Stomach (tissue), 4 donors: ENCODE results near the gene DCAKD.

Experiments used
- CTCF ChIP-seq, 7 experiments: fragments of 450-650 bp in 4 of 7; fragments of 200-600 bp in 3 of 7; sonication (generic) in 3 of 7; IDR thresholded peaks; one replicate each; pipeline ENCODE4 v1.5.1; 2016 to 2019; ENCODE audit warnings: antibody characterized with exemption in 7 of 7, control low read depth in 2 of 7, mild to moderate bottlenecking in 1 of 7
- EP300 ChIP-seq: sonication (generic); formaldehyde crosslinking; IDR thresholded peaks from one replicate; pipeline ENCODE4 v1.6.1; 2017; ENCODE audit warnings: antibody characterized with exemption
- POLR2A ChIP-seq, 4 donors: fragments of 450-650 bp; IDR thresholded peaks; one replicate each; pipeline ENCODE4 v1.6.1; 2016; ENCODE audit warnings: antibody characterized with exemption in 4 of 4, control low read depth in 2 of 4, mild to moderate bottlenecking in 1 of 4, moderate library complexity in 1 of 4
- POLR2AphosphoS5 ChIP-seq, 3 donors: sonication (generic); formaldehyde crosslinking; IDR thresholded peaks; one replicate each; pipeline ENCODE4 v1.6.1; 2016; ENCODE audit warnings: antibody characterized with exemption in 3 of 3

- no peak for TF ChIP-seq CTCF (IDR thresholded peaks at IDR 0.05)
- TF ChIP-seq POLR2AphosphoS5 (IDR thresholded peaks at IDR 0.05): no peak
- TF ChIP-seq POLR2A (IDR thresholded peaks at IDR 0.05): no peak
- no peak for TF ChIP-seq EP300
Observed at GRCh38 chr17:45050481-45051059, 862 bp downstream of the DCAKD start.
